NB4 (cell line): Measurements from ENCODE around the gene SERAC1.

Source experiments
- DNase-seq: peaks from one replicate; pipeline ENCODE4 v3.0.0; 2010; ENCODE audit warnings: low read depth
- H3K4me3 ChIP-seq: one replicate; pipeline ENCODE4 v1.5.1; 2011; ENCODE audit warnings: mild to moderate bottlenecking, low read depth, low read length, moderate library complexity
- MYC ChIP-seq: IDR thresholded peaks from 2 replicates; pipeline ENCODE4 v1.6.1; 2011; ENCODE audit warnings: low read depth, low read length
- POLR2A ChIP-seq: IDR thresholded peaks from 2 replicates; pipeline ENCODE4 v1.6.1; 2011; ENCODE audit warnings: mild to moderate bottlenecking; ENCODE audit not compliant: insufficient read length; ENCODE audit errors: extremely low read depth
- TF ChIP-seq, protein P1 (sequence below): IDR thresholded peaks from 2 replicates; pipeline ENCODE4 v1.6.1; 2011; ENCODE audit warnings: low read depth, low read length
- TF ChIP-seq, protein P2 (sequence below): IDR thresholded peaks from one replicate; pipeline ENCODE4 v1.5.1; 2012; ENCODE audit warnings: low read depth, low read length

The SERAC1 gene

DNA sequence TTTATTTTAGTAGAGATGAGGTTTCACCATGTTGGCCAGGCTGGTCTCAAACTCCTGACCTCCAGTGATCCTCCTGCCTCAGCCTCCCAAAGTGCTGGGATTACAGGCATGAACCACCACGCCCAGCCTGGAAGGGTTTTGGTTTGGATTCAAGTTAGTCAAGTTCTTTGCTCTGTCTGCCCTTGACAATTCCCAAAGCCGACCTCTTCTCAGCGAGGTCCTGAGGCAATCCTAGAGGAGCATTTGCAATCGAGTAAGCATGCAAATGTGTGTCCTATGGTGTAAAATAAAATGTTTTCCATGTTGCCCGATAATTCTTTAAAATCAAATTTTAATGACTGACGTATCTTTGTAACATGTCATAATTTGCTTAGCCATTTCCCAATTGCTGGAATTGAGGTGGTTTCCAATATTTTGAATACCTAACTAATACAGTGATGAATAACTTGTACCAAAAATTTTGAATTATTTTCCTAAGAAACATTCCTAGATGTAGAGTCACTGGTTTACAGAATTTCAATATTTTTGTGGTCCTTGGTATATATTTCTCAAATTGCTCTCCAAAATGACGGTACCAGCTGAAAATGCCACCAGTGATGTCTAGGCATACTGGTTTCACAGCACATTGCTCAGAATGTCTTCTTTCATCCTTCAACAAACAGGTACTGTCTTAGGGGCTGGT lies 38.8 kb upstream of the SERAC1 start:
- no peak overlapping the region for H3K4me3 ChIP-seq
- TF ChIP-seq MYC = no peak
- TF ChIP-seq, protein P1, sequence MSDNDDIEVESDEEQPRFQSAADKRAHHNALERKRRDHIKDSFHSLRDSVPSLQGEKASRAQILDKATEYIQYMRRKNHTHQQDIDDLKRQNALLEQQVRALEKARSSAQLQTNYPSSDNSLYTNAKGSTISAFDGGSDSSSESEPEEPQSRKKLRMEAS = no peak
- TF ChIP-seq, protein P2, sequence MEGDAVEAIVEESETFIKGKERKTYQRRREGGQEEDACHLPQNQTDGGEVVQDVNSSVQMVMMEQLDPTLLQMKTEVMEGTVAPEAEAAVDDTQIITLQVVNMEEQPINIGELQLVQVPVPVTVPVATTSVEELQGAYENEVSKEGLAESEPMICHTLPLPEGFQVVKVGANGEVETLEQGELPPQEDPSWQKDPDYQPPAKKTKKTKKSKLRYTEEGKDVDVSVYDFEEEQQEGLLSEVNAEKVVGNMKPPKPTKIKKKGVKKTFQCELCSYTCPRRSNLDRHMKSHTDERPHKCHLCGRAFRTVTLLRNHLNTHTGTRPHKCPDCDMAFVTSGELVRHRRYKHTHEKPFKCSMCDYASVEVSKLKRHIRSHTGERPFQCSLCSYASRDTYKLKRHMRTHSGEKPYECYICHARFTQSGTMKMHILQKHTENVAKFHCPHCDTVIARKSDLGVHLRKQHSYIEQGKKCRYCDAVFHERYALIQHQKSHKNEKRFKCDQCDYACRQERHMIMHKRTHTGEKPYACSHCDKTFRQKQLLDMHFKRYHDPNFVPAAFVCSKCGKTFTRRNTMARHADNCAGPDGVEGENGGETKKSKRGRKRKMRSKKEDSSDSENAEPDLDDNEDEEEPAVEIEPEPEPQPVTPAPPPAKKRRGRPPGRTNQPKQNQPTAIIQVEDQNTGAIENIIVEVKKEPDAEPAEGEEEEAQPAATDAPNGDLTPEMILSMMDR = no peak
- TF ChIP-seq POLR2A = no peak

DNA sequence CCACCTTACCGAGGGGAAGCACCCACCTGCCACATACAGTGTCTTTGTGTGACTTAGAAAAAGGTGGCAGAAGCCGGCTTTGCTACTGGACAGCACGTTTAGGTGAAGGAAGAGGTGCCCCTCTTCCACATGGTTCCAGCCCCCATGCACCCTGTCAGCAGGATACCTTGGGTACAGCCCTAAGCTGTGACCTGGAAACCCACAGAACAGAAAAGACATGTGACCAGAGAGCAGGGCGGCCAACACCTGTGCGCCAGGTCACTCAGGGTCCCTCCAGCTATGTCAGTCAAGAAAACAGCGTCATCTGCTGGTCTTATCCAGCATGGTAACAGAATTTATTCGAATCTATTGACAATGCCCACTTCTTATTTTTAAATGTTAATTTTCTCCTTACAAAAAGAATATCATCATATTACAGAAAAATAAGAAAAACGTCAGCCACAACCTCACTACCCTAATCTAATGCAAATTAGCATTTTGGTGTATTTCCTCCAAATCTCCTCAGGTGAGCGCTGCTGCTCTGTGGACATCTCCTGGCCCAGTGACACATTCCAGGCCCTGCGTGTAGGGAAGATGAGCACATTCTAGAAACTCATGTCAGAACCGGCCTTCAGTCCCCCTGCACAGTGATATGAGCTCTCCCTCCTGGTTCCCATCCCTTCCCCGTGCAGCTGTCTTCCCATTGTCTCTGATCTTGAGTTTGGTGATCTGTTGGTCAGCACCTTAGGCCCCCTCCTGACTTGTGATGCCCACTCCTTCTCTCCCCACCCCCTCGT lies 37.3 kb upstream of the SERAC1 start:
- H3K4me3 ChIP-seq = no peak overlapping the region
- no peak for DNase-seq
- TF ChIP-seq POLR2A = no peak
- TF ChIP-seq MYC = no peak
- TF ChIP-seq, protein P1 = no peak
- TF ChIP-seq, protein P2 = peak; percentile 19

More for the DNA sequence above, 38.8 kb upstream of the SERAC1 start:
- DNase-seq = no peak

DNA sequence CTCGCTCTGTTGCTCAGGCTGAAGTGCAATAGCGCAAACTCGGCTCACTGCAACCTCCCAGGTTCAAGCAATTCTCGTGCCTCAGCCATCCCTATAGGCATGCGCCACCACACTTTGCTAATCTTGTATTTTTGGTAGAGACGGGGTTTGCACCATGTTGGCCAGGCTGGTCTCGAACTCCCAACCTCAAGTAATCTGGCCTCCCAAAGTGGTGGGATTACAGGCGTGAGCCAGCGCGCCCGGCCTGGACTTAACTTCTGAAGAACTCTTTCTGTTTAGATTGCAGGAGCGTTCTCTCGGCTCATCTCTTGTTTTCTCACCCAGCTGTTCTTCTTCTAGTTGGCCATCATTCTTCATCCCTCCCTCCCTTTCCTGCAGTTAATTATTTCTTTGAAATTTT lies 30.4 kb upstream of the SERAC1 start:
- no peak for TF ChIP-seq MYC
- TF ChIP-seq POLR2A = no peak
- no peak for DNase-seq
- no peak overlapping the region for H3K4me3 ChIP-seq

DNA sequence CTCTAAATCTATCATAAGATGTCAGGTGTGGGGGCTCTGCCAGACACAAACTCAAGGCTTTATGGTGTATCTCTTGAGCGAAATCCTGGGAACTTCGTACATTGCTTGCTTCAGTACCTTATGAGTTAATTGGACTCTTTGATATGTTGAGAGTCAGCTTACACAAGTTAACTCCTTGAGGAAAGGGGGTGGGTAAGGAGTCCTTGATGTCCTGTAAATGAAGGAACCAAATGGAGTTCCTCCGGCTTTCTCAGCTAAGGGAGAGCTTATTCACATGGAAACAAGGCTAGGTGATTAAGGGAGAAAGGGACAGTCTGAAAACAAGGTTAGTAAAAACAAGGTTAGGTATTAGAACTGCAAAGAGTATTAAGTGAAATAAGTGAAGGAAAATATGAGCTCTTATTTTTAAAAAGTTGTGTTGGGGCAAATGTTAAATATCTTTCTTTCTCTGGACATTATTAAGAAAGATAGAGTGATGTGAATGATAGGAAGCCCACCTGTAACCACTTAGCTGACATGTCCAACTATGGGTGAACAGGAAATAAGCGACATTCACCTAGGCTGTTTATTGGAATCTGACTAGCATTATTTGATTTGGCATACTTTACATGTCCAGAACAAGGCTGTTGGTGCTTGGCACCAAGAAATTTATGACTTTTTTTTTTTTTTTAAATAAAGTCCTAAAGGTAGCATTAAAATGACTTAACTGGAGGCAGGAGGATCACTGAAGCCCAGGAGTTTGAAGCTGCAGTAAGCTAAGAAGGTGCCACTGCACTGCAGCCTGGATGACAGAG lies 26.6 kb upstream of the SERAC1 start:
- H3K4me3 ChIP-seq = no peak overlapping the region
- TF ChIP-seq POLR2A (no peak), MYC (no peak)
- TF ChIP-seq, protein P2 = no peak
- TF ChIP-seq, protein P1 = no peak
- no peak for DNase-seq

DNA sequence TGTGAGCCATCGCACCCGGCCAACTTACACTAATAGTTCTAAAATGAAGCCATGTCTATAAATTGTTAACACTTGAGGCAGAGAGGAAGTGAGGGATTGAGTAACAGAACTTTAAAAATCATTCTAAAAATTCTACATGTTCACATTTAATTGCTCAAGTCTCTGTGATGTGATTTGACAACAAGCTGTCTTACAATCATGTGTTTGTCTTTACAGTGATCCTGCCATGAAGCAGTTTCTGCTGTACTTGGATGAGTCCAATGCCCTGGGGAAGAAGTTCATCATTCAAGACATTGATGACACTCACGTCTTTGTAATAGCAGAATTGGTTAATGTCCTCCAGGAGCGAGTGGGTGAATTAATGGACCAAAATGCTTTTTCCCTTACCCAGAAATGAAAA lies 23.7 kb upstream of the SERAC1 start:
- no peak for TF ChIP-seq POLR2A
- TF ChIP-seq, protein P2 = no peak
- TF ChIP-seq, protein P1 = no peak
- TF ChIP-seq MYC = no peak
- DNase-seq = no peak

DNA sequence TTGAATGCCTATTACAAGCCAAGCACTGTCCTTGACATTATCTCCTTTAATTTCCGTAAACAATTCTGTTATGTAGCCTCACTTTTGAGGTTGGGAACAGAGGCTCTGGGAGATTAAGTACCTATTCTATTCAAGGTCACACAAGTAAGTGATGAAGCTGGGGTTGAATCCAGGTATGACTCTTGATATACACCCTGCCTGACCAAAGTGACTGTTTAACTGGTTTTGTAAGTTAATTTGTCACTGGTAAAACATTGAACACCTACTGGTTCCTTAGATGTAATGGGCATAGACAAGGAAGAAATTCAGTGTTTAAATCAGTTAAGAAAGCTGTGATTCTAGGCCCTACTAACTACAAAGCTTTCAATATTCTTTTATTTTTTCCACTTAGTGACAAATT lies 23.0 kb upstream of the SERAC1 start:
- no peak overlapping the region for H3K4me3 ChIP-seq
- TF ChIP-seq, protein P1 = no peak
- no peak for TF ChIP-seq POLR2A
- TF ChIP-seq, protein P2 = no peak
- TF ChIP-seq MYC = no peak
- DNase-seq = no peak

More for the DNA sequence above, 23.7 kb upstream of the SERAC1 start:
- H3K4me3 ChIP-seq = no peak overlapping the region
